Stimulated activated CD8-positive, alpha-beta memory T cell treated with anti-CD3 and anti-CD28 coated beads, Interleukin-7, amount 100 ng/mL, for 4 hours (primary cell): ENCODE measurements around the gene IRAK4.
"Not testable (repeated sequence)": the region's sequence is repeated elsewhere in the genome, so short reads cannot be mapped to it uniquely, and the experiment has no call there.

Source experiments
- DNase-seq, 2 donors: peaks; one replicate each; pipeline ENCODE4 v3.0.0-alpha.2; 2020; ENCODE audit warnings: low read depth in 2 of 2

IRAK4 gene

DNA sequence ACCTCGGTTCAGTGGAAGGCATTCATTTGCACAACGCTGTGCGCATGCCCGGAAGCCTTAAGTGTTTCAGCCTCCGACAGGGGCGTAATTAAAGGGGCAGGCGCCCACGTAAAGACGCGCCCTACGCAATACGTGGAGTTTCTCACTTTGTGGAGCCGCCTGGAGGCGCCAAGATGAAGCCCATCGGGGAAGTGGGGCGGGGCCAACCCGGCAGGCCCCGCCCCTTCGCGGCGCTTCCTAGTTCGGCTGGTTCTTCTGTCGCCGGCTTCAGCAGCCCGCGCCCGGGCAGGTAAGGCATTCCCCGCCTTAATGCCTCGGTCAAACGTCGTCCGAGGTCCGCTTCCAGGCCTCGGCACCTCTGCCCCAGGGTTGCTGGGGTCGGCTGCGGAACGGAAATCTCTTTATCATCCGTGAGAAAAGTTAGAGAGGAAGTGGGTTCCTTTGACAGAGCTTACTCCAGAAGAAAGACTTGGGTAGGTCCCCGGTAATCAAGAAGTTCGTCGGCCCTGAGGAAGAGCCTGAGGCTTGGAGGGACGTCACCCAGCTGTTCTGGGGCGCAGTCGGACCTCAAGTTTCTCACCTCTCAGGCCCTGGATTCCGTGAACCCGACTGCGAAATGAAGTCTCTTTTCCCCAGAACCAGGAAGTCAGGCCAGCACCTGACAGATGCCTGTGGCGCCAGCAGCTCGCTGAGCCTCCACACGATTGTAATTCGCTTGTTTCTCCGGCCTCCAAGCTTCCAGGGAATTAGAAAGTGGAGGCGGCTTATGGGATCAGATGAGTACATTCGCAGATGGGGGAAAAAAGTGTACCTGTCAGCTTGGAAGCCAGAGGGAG lies at the start of gene IRAK4, which contains the start of gene PUS7L:
TSS of gene IRAK4 (plus strand) at position 224 of the 836 bp plus-strand sequence. CDS start 9,161 bp downstream, outside the sequence.
TSS of gene PUS7L (minus strand) at position 63 of the 836 bp plus-strand sequence. CDS start 3,545 bp downstream, outside the sequence.
- DNase-seq = peak; percentile 92 to 94

DNA sequence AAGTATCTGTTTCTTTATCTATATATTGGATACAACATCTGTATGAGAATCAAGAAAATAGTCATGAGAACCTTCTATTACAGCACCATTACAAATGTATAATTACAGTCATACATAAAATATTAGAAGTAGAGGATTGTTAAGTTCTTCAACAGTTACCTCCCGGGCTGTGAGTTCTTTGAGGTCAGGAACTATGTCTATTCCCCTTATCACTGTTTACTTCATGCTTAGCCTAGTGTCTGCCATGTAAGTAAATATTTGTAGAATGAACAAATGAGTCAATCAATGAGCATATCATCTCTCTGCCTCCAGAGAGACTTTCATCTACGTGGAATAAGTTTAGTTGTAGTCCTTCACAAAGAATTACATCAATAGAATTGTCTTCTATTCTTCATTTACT lies 47.4 kb upstream of the IRAK4 start:
- no peak for DNase-seq

DNA sequence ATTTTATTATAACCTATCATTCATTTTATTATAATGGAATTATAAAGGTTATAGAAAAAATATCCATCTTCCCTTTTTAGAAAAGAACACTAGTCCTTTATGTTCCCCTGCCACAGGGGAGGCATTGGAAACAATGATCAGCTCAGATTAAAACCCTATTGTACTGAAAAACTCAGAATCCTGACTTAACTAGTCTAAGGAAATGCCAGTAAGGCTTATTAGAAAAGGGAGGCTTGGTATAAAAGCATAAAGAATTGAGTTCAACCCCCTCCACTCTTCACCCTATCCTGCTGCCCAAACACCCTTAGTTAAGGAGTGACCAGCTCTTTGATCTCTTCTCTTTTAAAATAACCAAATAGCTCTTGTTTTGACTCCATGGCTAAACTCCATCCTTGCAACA lies 36.1 kb upstream of the IRAK4 start:
- no peak for DNase-seq

DNA sequence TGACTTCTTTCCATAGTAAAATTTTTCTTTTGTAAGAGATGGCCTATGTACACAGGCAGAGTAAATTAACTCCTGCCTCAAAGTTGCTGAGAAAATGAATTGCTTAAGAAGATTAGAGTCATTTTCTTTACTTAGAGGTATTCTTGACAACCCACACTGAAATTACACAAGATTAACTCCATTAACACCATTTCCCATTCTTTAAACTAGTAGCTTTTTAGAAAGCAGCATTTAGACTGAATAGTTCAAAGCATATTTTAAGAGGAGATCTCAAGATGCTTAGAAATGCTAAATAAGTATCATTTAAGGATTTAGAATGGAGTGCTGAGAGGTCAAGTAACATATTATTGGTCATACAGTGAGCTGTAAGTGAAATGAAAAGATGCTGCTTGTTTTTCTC lies 35.6 kb upstream of the IRAK4 start:
- DNase-seq = no peak

GRCh38 chr12:43728117-43728516 lies 30.6 kb upstream of the IRAK4 start:
- DNase-seq = no peak

DNA sequence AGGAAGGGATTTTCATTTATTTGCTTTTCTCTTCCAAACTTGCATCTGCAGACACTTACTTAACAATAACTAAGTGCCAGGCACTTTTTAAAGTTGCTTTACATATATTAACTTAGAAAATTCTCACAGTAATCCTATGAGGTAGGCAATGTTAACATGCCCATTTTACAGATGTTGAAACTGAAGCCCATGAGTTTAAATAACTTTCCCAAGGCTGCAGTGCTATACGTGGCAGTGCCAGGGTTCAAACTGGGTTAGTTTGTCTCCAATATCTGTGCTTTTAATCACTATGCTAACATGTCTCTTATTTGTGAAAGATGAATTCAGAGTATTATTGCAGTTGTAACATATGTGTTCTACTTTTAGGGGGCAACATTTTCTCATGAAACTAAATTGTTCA lies 30.1 kb upstream of the IRAK4 start:
- no peak for DNase-seq

- no peak for DNase-seq
Measured at GRCh38 chr12:43730283-43730682, 28.5 kb upstream of the IRAK4 start.

DNA sequence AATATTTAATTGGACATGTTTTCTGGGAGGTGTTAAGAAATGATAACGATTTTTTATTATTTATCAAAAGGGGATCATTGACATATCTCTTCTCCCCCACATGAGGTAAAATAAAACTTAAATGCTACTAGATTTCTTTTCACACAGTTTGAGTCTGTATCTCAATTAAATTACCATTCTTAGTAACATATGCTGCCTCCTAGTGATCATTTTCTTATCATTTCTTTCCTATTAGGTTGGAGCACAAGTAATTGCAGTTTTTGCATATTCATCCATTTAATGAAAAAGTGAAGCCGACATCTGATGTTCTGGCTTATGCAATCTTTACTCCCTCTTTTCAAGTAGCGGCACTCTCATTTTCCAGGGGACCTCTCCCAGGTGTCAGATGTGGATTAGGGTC lies 25.1 kb upstream of the IRAK4 start:
- DNase-seq = no peak

GRCh38 chr12:43736927-43737440 lies 21.8 kb upstream of the IRAK4 start:
- no peak for DNase-seq

- no peak for DNase-seq
Measured at GRCh38 chr12:43737646-43738045, 21.1 kb upstream of the IRAK4 start.

- no peak for DNase-seq
Measured at GRCh38 chr12:43740511-43741100, 18.1 kb upstream of the IRAK4 start.

DNA sequence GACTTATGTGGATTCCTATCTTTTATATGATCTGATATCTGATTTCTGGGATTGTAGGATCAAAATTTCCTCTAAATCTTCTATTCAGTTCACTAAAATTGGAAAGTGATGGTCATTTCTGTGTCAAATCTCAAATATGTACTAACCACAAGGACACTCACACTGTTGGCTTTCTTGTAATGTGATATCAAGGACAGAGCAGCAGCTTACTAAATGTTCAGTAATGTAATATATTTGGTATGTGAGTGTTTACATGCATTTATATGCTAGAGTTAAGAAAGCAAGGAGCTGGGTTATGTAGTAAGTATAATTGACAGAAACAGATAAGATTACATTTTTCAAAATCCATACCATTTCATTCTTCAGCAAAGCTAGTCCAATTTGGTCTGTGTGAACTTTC lies 16.6 kb upstream of the IRAK4 start:
- no peak for DNase-seq

DNA sequence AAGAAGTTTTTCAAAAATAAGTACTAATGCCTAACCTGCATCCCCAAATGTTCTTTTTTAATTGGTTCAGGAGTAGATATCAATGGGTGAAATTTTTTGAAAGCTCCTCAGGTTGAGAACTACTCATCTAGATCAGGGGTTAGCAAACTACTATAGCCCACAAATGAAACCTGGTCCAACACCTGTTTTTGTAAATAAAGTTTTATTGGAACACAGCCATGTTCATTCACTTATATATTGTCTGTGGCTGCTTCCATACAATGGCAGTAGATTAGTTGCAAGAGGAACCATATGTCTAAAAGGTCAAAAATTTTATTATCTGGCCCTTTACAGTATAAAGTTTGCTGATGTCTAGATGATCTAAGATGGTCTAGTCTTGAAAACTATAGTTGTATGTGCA lies 13.9 kb upstream of the IRAK4 start:
- DNase-seq = no peak

- DNase-seq = no peak
Measured at GRCh38 chr12:43749016-43749415, 9.7 kb upstream of the IRAK4 start.

DNA sequence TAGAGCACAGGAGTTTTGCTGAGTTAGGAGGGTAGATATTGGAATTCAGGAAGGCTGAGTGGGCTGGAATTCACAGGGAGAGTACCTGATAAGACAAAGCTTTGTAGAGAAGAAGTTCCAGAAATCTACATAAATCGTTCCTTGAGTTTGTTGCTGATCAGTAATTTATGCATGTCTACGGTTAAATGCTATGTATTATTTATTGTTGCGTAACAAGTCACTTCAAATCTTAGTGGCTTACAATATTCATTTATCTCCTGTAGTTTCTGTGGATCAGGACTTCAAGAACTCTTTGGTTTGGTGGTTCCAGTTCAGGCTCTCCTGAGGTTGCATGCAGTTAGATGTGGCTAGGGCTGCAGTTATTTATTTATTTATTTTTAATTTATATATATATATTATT lies 7.9 kb upstream of the IRAK4 start:
- no peak for DNase-seq

GRCh38 chr12:43751360-43751759 lies 7.4 kb upstream of the IRAK4 start:
- DNase-seq = not testable (repeated sequence)

- DNase-seq = no peak
Measured at GRCh38 chr12:43754015-43754414, 4.7 kb upstream of the IRAK4 start.

- no peak for DNase-seq
Measured at GRCh38 chr12:43758247-43758727, 464 bp upstream of the IRAK4 start.

- DNase-seq = no peak
Measured at GRCh38 chr12:43760396-43760795, 1.6 kb downstream of the IRAK4 start.

DNA sequence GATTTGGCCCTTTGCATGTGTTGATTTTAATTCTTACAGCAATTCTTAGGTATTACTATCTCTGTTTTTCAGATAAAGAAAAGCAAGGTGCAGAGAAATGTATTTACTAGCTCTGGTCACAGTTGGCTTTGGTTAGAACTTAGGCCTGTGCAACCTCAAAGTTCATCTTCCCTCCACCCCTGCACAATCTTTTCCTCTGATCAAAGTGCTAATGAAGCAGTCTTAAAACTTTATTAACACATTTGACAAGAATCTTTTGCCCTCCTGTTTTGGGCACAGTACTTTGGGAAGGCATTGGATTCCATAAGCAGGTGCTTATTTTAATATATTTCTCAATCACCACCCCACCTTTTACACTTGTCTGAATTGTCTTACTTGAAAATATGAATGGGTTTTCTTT lies 2.7 kb downstream of the IRAK4 start:
- no peak for DNase-seq

GRCh38 chr12:43762596-43762995 lies 3.8 kb downstream of the IRAK4 start:
- DNase-seq = no peak

DNA sequence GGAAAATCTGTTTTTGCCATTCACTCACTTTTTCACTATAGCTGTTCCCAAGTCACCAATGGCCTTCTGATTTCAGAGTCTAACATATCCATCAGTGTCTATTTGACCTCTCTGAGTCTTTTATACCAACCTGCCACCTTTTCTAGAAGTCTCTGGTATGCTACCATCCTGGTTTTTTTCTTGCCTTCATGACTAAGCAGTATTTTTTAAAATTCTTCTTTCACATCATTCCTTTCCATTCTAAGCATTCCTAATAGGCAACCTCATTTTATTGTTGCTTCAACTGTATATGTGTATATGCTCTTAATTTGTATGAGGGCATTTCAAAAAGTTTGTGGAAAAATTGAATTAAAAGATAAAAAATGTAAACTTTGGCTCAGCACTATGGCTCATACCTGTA lies 5.0 kb downstream of the IRAK4 start:
- DNase-seq = no peak

- no peak for DNase-seq
Measured at GRCh38 chr12:43764528-43764927, 5.8 kb downstream of the IRAK4 start.
